IMR-90 (cell line): ENCODE data around the gene FUCA2.

Experiments used
- FOS ChIP-seq: fragments of 150-350 bp; IDR thresholded peaks from 2 replicates; pipeline ENCODE4 v1.6.1; 2016; ENCODE audit warnings: low read depth, low read length
- POLR2A ChIP-seq: IDR thresholded peaks from 2 replicates; pipeline ENCODE4 v1.6.1; 2012; ENCODE audit warnings: mild to moderate bottlenecking, low read depth, low read length
- TF ChIP-seq, protein P1 (sequence below): conservative IDR thresholded peaks from 2 replicates; pipeline ENCODE4 v1.5.1; 2012; ENCODE audit warnings: mild to moderate bottlenecking, low read depth, low read length, improper control_type of control experiment

DNA sequence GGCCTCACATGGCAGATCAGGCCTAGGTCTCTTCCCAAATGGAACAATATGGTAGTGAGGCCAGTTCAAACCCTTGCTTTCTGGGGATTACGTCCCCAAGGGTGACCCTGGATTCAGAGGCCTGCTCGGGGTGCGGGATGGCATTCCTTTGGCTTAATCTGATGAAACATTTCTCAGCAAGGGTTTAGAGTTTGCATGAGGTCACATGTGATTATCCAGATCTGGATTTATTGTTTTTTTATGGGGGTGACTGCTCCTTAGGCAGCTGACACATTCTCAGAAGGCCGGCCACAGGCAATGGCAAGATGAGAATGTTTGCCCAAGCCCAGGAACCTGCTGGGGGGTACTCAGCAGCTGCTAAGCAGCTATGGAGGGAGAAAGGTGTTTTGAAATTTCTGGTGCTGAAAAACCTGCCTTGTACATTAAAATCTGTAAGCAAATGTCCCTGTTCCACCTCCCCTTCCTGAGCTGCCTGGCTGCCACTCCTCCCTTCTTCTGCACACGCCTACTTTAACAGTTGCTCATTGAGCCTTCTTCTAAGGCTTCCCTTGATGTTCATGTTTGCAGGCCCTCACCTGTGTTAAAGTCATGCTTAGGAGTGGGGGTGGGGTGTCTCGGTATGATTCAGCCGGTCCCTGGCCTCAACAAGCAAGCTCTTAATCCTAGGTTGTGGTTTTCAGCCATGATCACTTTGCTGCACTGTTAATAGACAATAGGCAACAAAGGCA is 37.9 kb upstream of the FUCA2 start:
- TF ChIP-seq, protein P1, sequence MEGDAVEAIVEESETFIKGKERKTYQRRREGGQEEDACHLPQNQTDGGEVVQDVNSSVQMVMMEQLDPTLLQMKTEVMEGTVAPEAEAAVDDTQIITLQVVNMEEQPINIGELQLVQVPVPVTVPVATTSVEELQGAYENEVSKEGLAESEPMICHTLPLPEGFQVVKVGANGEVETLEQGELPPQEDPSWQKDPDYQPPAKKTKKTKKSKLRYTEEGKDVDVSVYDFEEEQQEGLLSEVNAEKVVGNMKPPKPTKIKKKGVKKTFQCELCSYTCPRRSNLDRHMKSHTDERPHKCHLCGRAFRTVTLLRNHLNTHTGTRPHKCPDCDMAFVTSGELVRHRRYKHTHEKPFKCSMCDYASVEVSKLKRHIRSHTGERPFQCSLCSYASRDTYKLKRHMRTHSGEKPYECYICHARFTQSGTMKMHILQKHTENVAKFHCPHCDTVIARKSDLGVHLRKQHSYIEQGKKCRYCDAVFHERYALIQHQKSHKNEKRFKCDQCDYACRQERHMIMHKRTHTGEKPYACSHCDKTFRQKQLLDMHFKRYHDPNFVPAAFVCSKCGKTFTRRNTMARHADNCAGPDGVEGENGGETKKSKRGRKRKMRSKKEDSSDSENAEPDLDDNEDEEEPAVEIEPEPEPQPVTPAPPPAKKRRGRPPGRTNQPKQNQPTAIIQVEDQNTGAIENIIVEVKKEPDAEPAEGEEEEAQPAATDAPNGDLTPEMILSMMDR: no peak
- no peak for TF ChIP-seq POLR2A
- no peak for TF ChIP-seq FOS
